Panc1 (cell line): Measurements from ENCODE around the gene GNPAT. TPM values are rescaled to one million over a fixed set of nuclear protein-coding genes. Genes with fewer than 3 reads are reported as not detected.
A peak's percentile ranks its signal among the peaks of the same experiment; 100 is the strongest.

Experiments used
- ATAC-seq: fragments of 200-7000 bp; cut with Tn5 transposase; 2 replicates; pipeline ENCODE4 v1.9.1; 2020; ENCODE audit warnings: mild to moderate bottlenecking, moderate library complexity
- BruUV-seq: library from RNA; stranded (reverse); fragments of 400-500 nt; replicated peaks from 2 replicates; lab custom pipeline; 2021; lab: Mats Ljungman, UMichigan
- CTCF ChIA-PET: fragments of 300-600 bp; sonication (Branson Sonifier 250); formaldehyde crosslinking; loops from one replicate; lab custom pipeline; 2022; ENCODE audit warnings: antibody characterized with exemption; lab: Charles Lee
- POLR2A ChIA-PET: fragments of 300-600 bp; sonication (Branson Sonifier 250); formaldehyde crosslinking; loops from one replicate; lab custom pipeline; 2022; ENCODE audit warnings: antibody characterized with exemption; lab: Charles Lee
- DNase-seq: peaks from one replicate; pipeline ENCODE4 v3.0.0-alpha.2; 2010; ENCODE audit warnings: low read depth, low spot score
- H3K27ac ChIP-seq: 2 replicates; pipeline ENCODE4 v1.5.1; 2011; ENCODE audit warnings: mild to moderate bottlenecking, low read length, inconsistent platforms
- H3K27me3 ChIP-seq: fragments of 200-500 bp; sonication (Bioruptor generic); 2 replicates; pipeline ENCODE4 v1.6.0; 2014; ENCODE audit warnings: low read length, inconsistent platforms; ENCODE audit not compliant: control insufficient read depth, insufficient read depth
- H3K36me3 ChIP-seq: fragments of 200-500 bp; sonication (Bioruptor generic); 2 replicates; pipeline ENCODE4 v1.5.1; 2014; ENCODE audit warnings: inconsistent platforms, mild to moderate bottlenecking, low read length, moderate library complexity; ENCODE audit not compliant: control insufficient read depth, insufficient read depth
- H3K4me1 ChIP-seq: 2 replicates; pipeline ENCODE4 v1.5.1; 2011; ENCODE audit warnings: inconsistent platforms, mild to moderate bottlenecking, low read length, moderate library complexity; ENCODE audit not compliant: control insufficient read depth, insufficient read depth
- H3K4me3 ChIP-seq, 2 experiments: 2 replicates each; pipeline ENCODE4 v1.5.1; 2011 to 2012; ENCODE audit warnings: low read depth in 2 of 2, low read length in 2 of 2, mild to moderate bottlenecking in 2 of 2, inconsistent platforms in 1 of 2, moderate library complexity in 1 of 2
- H3K9me3 ChIP-seq: fragments of 200-500 bp; sonication (Bioruptor generic); 2 replicates; pipeline ENCODE4 v1.5.1; 2014; ENCODE audit warnings: low read depth, mild to moderate bottlenecking, inconsistent platforms, low read length, moderate library complexity; ENCODE audit not compliant: control insufficient read depth, insufficient read depth
- CTCF ChIP-seq: fragments of 450-650 bp; IDR thresholded peaks from 2 replicates; pipeline ENCODE4 v1.5.1; 2017; ENCODE audit warnings: mild to moderate bottlenecking
- POLR2AphosphoS5 ChIP-seq: IDR thresholded peaks from 2 replicates; pipeline ENCODE4 v1.6.1; 2012; ENCODE audit warnings: mild to moderate bottlenecking, low read depth, low read length, moderate library complexity
- REST ChIP-seq, 2 experiments: IDR thresholded peaks; 2 replicates each; pipeline ENCODE4 v1.6.1; 2011 to 2012; ENCODE audit warnings: low read depth in 2 of 2, control low read depth in 1 of 2, low read length in 1 of 2, mild to moderate bottlenecking in 1 of 2, moderate library complexity in 1 of 2; ENCODE audit not compliant: insufficient read depth in 1 of 2
- SIN3A ChIP-seq: IDR thresholded peaks from 2 replicates; pipeline ENCODE4 v1.6.1; 2012; ENCODE audit warnings: low read depth, mild to moderate bottlenecking, low read length, moderate library complexity, borderline replicate concordance; ENCODE audit not compliant: insufficient read depth
- TCF7L2 ChIP-seq: IDR thresholded peaks from 2 replicates; pipeline ENCODE4 v1.6.1; 2011; ENCODE audit warnings: mild to moderate bottlenecking, low read depth, low read length, inconsistent platforms
- in situ Hi-C: cut with HindIII; loops from 2 replicates; pipeline ENCODE4 v1.10.0; 2016; ENCODE audit warnings: low sequenced_read_pairs, low pct_unique_long_range_greater_than_20kb
- intact Hi-C: fragments of 100-400 bp; cut with micrococcal nuclease; formaldehyde crosslinking; loops from one replicate; pipeline ENCODE4 v1.10.0; 2022; ENCODE audit not compliant: unreplicated experiment
- total RNA-seq: library from RNA; stranded (reverse); gene quantifications from one replicate; pipeline ENCODE4 v1.2.1, GENCODE V29; 2021; ENCODE audit not compliant: unreplicated experiment

GNPAT gene
- total RNA-seq, 1 experiment from 2014 or later, result 42.5 TPM

GRCh38 chr1:231219422-231220401 lies 21.3 kb upstream of the GNPAT start:
- H3K36me3 ChIP-seq, result peaks cover 4% of the 10 kb centered on the region; the same call in 1 of the 2 replicates
- H3K4me1 ChIP-seq, result no peaks in the 10 kb centered on the region
- intact Hi-C loops, result loop anchor here (10.0 kb wide), 1 partner anchor 585 kb away; no protein-coding TSS in a partner anchor
- TF ChIP-seq TCF7L2, result peak; percentile 61
- TF ChIP-seq CTCF, result no peak
- no peak for TF ChIP-seq POLR2AphosphoS5
- H3K4me3 ChIP-seq, result no peak overlapping the region
- no TSS peak for BruUV-seq
- in situ Hi-C loops, result no loop called here
- CTCF ChIA-PET, result no interaction called here
- no peak overlapping the region for H3K27ac ChIP-seq
- H3K27me3 ChIP-seq, result no peaks in the 10 kb centered on the region
- ATAC-seq, result no peak
- POLR2A ChIA-PET, result no interaction called here
- no peaks in the 10 kb centered on the region for H3K9me3 ChIP-seq
- DNase-seq, result no peak

GRCh38 chr1:231220801-231221200 lies 20.2 kb upstream of the GNPAT start:
- Histone ChIP-seq H3K36me3 (peaks cover 10% of the 10 kb centered on the region), H3K9me3 (no peaks in the 10 kb centered on the region), H3K27me3 (no peaks in the 10 kb centered on the region), H3K27ac (no peak overlapping the region), H3K4me1 (no peaks in the 10 kb centered on the region), H3K4me3 (no peak overlapping the region)
- intact Hi-C loops, result no loop called here
- POLR2A ChIA-PET, result no interaction called here
- in situ Hi-C loops, result no loop called here
- no peak for ATAC-seq
- DNase-seq, result no peak
- TF ChIP-seq REST (IDR thresholded peaks at IDR 0.05; ENCODE audit: insufficient read depth in 1 of 2, low read depth in 2 of 2, low read length in 1 of 2), result no peak
- no peak for TF ChIP-seq POLR2AphosphoS5
- TF ChIP-seq TCF7L2, result no peak
- no peak for TF ChIP-seq SIN3A
- TF ChIP-seq CTCF, result no peak
- CTCF ChIA-PET, result no interaction called here
- BruUV-seq, result no TSS peak
